HepG2 (cell line): ENCODE results near the gene RRBP1. TPM values are rescaled to one million over a fixed set of nuclear protein-coding genes. Genes with fewer than 3 reads are reported as not detected.

ENCODE experiments used
- GABPB1 ChIP-seq: IDR thresholded peaks from 2 replicates; pipeline ENCODE4 v1.6.1; 2016; ENCODE audit warnings: mild to moderate bottlenecking, missing genetic modification reagents, moderate library complexity, missing compliant biosample characterization
- HNRNPH1 ChIP-seq: fragments of 200-400 bp; formaldehyde crosslinking; optimal IDR thresholded peaks from 2 replicates; pipeline ENCODE3; 2017; ENCODE audit warnings: mild to moderate bottlenecking, low read depth, low read length
- HOXA5 ChIP-seq: sonication (generic); formaldehyde crosslinking; IDR thresholded peaks from 2 replicates; pipeline ENCODE4 v1.4.0; 2020; ENCODE audit warnings: missing genetic modification reagents
- MATR3 ChIP-seq: sonication (generic); formaldehyde crosslinking; IDR thresholded peaks from 2 replicates; pipeline ENCODE4 v1.4.0; 2020; ENCODE audit warnings: missing genetic modification reagents
- NFKBIZ ChIP-seq: IDR thresholded peaks from 2 replicates; pipeline ENCODE4 v1.6.1; 2018; ENCODE audit warnings: missing genetic modification reagents, missing compliant biosample characterization
- PHF5A ChIP-seq: IDR thresholded peaks from one replicate; pipeline ENCODE4 v1.6.1; 2018; ENCODE audit warnings: low read depth, missing genetic modification reagents; ENCODE audit not compliant: unreplicated experiment
- ZKSCAN5 ChIP-seq: sonication (generic); formaldehyde crosslinking; IDR thresholded peaks from 2 replicates; pipeline ENCODE4 v1.5.1; 2020; ENCODE audit warnings: mild to moderate bottlenecking, missing genetic modification reagents
- ZNF253 ChIP-seq: sonication (generic); formaldehyde crosslinking; IDR thresholded peaks from 2 replicates; pipeline ENCODE4 v1.8.0; 2022; ENCODE audit warnings: mild to moderate bottlenecking, missing genetic modification reagents, borderline replicate concordance
- ZNF75D ChIP-seq: sonication (generic); formaldehyde crosslinking; IDR thresholded peaks from 2 replicates; pipeline ENCODE4 v1.8.1; 2023; ENCODE audit warnings: missing genetic modification reagents, mild to moderate bottlenecking, borderline replicate concordance
- ZNF816 ChIP-seq: sonication (generic); formaldehyde crosslinking; IDR thresholded peaks from 2 replicates; pipeline ENCODE4 v1.8.0; 2022; ENCODE audit warnings: missing genetic modification reagents, mild to moderate bottlenecking, borderline replicate concordance
- polyA plus RNA-seq, 8 experiments: library from polyadenylated mRNA; depleted of rRNA in 3 of 8; stranded (reverse) in 7 of 8; unstranded in 1 of 8; fragments of >200 nt; fragmentation: Illumina TruSeq in 4 of 8; extraction: Trizol in 4 of 8; gene quantifications; 2 replicates each; pipeline versions ENCODE4 v1.2.1 to v1.2.3, GENCODE V29; 2011 to 2016; ENCODE audit warnings: low read depth in 4 of 8, missing spikeins in 1 of 8, mixed read lengths in 1 of 8; ENCODE audit not compliant: insufficient read depth in 1 of 8
- total RNA-seq, 5 experiments: library from RNA; depleted of rRNA; stranded (reverse); fragments of >200 nt; fragmentation: Illumina TruSeq; extraction: Trizol; gene quantifications; 2 replicates each; pipeline ENCODE4 v1.2.3, GENCODE V29; 2016; ENCODE audit warnings: low read depth in 1 of 5
- TF ChIP-seq, protein P1 (sequence below): conservative IDR thresholded peaks from 2 replicates; pipeline ENCODE4 v1.6.1; 2018; ENCODE audit warnings: missing genetic modification reagents
- TF ChIP-seq, protein P2 (sequence below): sonication (generic); formaldehyde crosslinking; IDR thresholded peaks from 2 replicates; pipeline ENCODE4 v1.5.1; 2020; ENCODE audit warnings: mild to moderate bottlenecking, missing genetic modification reagents, moderate library complexity
- TF ChIP-seq, protein P3 (sequence below): sonication (generic); formaldehyde crosslinking; IDR thresholded peaks from one replicate; pipeline ENCODE4 v1.5.1; 2020; ENCODE audit warnings: mild to moderate bottlenecking, missing genetic modification reagents; ENCODE audit errors: not compliant biosample characterization
- TF ChIP-seq, protein P4 (sequence below): sonication (generic); IDR thresholded peaks from 2 replicates; pipeline ENCODE4 v1.6.1; 2016; ENCODE audit warnings: low read depth, borderline replicate concordance
- TF ChIP-seq, protein P5 (sequence below): sonication (generic); formaldehyde crosslinking; IDR thresholded peaks from 2 replicates; pipeline ENCODE4 v1.9.0; 2021; ENCODE audit warnings: missing genetic modification reagents, borderline replicate concordance

RRBP1 gene
- total and polyA plus RNA-seq, 2 of the 13 experiments (the other 11 are each of a cell fraction or from before 2014, with no cell fraction given): 150 to 222 TPM

DNA sequence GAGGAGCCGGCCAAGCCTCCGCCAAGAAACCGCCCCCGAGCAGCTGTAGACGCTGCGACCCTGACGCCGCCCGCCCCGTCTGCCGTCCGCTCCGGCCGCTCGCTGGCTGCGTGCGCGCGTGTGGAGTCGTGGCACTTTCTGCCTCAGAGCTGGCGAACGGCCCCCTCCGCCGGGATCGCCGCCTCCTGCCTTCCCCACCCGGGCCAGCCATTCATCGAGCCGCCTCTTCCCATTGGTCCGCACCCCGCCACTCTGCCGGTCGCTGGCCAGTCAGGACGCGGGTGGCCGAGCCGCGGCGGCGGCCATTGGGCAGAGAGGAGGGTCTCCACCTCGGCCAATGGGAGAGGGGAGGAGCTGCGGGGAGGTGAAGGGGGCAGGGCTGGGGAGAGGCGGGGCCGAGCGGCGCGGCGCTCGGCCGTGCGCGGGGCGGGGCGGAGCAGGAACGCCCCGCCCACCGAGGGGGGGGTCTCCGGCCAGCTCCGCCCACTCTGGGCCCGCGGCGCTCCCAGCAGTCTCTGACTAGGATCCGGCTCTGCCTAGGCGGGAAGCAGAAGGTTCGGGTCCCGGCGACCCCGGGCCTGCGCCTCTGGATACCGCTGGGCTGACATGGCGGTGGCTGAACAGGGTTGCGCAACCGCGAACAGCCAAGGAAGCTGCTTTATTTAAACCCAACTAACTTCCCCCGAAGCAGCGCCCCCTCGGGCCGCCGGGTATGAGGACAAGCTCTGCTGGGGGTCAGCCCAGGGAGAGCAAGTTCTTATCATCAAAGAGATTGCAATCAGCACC, at the start of gene RRBP1 (continued):
- TF ChIP-seq, protein P1, sequence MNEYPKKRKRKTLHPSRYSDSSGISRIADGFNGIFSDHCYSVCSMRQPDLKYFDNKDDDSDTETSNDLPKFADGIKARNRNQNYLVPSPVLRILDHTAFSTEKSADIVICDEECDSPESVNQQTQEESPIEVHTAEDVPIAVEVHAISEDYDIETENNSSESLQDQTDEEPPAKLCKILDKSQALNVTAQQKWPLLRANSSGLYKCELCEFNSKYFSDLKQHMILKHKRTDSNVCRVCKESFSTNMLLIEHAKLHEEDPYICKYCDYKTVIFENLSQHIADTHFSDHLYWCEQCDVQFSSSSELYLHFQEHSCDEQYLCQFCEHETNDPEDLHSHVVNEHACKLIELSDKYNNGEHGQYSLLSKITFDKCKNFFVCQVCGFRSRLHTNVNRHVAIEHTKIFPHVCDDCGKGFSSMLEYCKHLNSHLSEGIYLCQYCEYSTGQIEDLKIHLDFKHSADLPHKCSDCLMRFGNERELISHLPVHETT (CRISPR knock-in tag): peak; percentile 69
- TF ChIP-seq ZNF75D (CRISPR knock-in tag) (no peak), ZKSCAN5 (no peak), PHF5A (peak; percentile 43), ZNF816 (CRISPR knock-in tag) (no peak; the same call in 1 of the 2 replicates), HOXA5 (CRISPR knock-in tag) (peak; percentile 88), GABPB1 (CRISPR knock-in tag) (peak; percentile 83), NFKBIZ (CRISPR knock-in tag) (peak; percentile 80; the same call in 1 of the 2 replicates), MATR3 (CRISPR knock-in tag) (no peak), HNRNPH1 (peak; percentile 73), ZNF253 (no peak)
- TF ChIP-seq, protein P2, sequence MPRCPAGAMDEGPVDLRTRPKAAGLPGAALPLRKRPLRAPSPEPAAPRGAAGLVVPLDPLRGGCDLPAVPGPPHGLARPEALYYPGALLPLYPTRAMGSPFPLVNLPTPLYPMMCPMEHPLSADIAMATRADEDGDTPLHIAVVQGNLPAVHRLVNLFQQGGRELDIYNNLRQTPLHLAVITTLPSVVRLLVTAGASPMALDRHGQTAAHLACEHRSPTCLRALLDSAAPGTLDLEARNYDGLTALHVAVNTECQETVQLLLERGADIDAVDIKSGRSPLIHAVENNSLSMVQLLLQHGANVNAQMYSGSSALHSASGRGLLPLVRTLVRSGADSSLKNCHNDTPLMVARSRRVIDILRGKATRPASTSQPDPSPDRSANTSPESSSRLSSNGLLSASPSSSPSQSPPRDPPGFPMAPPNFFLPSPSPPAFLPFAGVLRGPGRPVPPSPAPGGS: peak; percentile 51; the same call in 1 of the 2 replicates
- TF ChIP-seq, protein P3, sequence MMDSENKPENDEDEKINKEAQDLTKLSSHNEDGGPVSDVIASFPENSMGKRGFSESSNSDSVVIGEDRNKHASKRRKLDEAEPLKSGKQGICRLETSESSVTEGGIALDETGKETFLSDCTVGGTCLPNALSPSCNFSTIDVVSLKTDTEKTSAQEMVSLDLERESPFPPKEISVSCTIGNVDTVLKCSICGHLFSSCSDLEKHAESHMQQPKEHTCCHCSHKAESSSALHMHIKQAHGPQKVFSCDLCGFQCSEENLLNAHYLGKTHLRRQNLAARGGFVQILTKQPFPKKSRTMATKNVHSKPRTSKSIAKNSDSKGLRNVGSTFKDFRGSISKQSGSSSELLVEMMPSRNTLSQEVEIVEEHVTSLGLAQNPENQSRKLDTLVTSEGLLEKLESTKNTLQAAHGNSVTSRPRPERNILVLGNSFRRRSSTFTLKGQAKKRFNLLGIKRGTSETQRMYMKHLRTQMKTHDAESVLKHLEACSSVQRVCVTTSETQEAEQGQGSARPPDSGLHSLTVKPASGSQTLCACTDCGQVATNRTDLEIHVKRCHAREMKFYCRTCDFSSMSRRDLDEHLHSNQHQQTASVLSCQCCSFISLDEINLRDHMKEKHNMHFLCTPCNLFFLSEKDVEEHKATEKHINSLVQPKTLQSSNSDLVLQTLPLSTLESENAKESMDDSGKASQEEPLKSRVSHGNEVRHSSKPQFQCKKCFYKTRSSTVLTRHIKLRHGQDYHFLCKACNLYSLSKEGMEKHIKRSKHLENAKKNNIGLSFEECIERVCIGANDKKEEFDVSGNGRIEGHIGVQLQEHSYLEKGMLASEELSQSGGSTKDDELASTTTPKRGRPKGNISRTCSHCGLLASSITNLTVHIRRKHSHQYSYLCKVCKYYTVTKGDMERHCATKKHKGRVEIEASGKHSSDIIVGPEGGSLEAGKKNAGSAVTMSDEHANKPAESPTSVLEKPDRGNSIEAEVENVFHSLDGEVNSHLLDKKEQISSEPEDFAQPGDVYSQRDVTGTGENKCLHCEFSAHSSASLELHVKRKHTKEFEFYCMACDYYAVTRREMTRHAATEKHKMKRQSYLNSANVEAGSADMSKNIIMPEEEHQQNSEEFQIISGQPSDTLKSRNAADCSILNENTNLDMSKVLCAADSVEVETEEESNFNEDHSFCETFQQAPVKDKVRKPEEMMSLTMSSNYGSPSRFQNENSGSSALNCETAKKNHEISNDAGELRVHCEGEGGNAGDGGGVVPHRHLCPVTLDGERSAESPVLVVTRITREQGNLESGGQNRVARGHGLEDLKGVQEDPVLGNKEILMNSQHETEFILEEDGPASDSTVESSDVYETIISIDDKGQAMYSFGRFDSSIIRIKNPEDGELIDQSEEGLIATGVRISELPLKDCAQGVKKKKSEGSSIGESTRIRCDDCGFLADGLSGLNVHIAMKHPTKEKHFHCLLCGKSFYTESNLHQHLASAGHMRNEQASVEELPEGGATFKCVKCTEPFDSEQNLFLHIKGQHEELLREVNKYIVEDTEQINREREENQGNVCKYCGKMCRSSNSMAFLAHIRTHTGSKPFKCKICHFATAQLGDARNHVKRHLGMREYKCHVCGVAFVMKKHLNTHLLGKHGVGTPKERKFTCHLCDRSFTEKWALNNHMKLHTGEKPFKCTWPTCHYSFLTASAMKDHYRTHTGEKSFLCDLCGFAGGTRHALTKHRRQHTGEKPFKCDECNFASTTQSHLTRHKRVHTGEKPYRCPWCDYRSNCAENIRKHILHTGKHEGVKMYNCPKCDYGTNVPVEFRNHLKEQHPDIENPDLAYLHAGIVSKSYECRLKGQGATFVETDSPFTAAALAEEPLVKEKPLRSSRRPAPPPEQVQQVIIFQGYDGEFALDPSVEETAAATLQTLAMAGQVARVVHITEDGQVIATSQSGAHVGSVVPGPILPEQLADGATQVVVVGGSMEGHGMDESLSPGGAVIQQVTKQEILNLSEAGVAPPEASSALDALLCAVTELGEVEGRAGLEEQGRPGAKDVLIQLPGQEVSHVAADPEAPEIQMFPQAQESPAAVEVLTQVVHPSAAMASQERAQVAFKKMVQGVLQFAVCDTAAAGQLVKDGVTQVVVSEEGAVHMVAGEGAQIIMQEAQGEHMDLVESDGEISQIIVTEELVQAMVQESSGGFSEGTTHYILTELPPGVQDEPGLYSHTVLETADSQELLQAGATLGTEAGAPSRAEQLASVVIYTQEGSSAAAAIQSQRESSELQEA (CRISPR knock-in tag): peak; percentile 89
- TF ChIP-seq, protein P4, sequence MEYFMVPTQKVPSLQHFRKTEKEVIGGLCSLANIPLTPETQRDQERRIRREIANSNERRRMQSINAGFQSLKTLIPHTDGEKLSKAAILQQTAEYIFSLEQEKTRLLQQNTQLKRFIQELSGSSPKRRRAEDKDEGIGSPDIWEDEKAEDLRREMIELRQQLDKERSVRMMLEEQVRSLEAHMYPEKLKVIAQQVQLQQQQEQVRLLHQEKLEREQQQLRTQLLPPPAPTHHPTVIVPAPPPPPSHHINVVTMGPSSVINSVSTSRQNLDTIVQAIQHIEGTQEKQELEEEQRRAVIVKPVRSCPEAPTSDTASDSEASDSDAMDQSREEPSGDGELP: peak; percentile 49; the same call in 1 of the 2 replicates
- TF ChIP-seq, protein P5, sequence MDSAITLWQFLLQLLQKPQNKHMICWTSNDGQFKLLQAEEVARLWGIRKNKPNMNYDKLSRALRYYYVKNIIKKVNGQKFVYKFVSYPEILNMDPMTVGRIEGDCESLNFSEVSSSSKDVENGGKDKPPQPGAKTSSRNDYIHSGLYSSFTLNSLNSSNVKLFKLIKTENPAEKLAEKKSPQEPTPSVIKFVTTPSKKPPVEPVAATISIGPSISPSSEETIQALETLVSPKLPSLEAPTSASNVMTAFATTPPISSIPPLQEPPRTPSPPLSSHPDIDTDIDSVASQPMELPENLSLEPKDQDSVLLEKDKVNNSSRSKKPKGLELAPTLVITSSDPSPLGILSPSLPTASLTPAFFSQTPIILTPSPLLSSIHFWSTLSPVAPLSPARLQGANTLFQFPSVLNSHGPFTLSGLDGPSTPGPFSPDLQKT (CRISPR knock-in tag): no peak
